ENCODE data around the gene BCLAF1.

The BCLAF1 gene

DNA sequence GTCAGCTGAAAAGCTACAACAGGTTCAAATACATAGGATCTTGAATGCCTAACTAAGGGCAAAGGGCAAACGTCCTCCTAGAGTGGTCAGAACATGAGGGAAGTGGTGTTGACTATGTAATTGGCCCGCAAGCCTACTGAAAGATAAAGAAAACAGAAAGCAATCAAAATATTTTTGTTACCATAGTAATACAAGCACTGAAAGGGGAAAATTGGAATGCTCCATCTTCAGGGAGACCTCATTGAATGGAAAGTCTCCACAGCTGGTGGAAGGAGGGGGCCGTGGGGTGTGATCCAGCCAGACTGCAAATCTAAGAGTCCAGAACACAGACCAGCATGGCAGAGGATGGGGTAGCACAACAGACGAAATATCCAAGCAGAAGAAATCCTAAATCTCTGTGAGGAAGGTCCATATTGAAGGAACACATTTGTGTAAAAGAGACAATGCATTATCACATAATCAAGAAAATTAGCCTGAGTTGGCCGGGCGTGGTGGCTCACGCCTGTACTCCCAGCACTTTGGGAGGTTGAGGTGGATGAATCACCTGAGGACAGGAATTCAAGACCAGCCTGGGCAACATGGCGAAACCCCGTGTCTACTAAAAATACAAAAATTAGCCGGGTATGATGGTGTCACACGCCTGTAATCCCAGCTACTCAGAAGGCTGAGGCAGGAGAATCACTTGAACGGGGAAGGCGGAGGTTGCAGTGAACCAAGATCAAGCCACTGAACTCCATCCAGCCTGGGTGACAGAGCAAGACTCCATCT is 79.1 kb downstream of the BCLAF1 start:
- DNase-seq (ENCODE audit: low read depth, low spot score), result no peak
- no peak overlapping the region for H3K27ac ChIP-seq

DNA sequence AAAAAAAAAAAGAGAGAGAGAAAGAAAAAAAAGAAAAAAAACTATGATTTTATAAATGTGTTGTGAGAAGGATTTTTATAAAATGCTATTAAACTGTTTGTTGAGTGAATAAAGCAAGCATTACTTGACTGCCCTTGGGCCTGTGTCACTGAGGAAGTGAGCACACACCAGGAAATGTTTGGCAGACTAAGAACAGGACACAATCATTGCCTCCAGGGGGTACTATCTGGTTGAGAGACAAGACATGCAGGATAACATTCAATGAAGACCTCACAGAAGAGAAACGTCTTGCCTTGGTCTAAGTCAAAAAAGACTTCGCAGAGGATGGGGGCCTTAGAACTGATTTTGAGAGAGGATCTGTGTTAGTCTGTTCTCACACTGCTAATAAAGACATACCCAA is 80.2 kb downstream of the BCLAF1 start:
- DNase-seq (ENCODE audit: low read depth, low spot score), result no peak
- H3K27ac ChIP-seq, result no peak overlapping the region

DNA sequence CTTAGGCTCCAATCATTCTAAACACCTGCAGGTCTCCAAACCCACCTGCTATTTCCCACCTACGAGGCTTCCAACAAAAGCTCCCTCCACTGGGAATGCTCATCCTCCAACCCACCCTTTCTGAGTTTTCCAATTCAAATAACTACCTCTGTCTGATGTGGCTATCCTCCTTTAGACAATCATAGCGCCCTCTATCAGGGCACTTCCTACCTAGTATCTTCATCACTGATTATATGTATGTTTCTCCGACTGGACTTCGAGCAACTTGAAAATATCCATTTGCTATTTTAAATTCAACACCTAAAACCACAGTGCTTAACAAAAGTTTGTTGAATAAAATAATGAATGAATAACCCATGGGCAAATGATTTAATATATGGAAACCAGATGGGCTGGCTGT is 80.9 kb downstream of the BCLAF1 start:
- no peak overlapping the region for H3K27ac ChIP-seq
- DNase-seq (ENCODE audit: low read depth, low spot score), result no peak
